K562 (cell line): Measurements from ENCODE around the gene FAM78B. TPM values are rescaled to one million over a fixed set of nuclear protein-coding genes. Genes with fewer than 3 reads are reported as not detected.

Source experiments
- ATAC-seq: fragments of 200-7000 bp; cut with Tn5 transposase; 3 replicates; pipeline ENCODE4 v1.9.1; 2020; ENCODE audit warnings: moderate library complexity
- BruUV-seq: library from RNA; stranded (reverse); fragments of 400-500 nt; replicated peaks from 2 replicates; lab custom pipeline; 2021; lab: Mats Ljungman, UMichigan
- CTCF ChIA-PET: fragments of 300-600 bp; formaldehyde crosslinking; extraction: SDS; loops from one replicate; lab custom pipeline; 2021; ENCODE audit warnings: low intra/inter-chr PET ratio; lab: Yijun Ruan, JAX
- POLR2A ChIA-PET: fragments of 300-600, 350-650 bp; sonication (Branson Sonifier 250); formaldehyde crosslinking; extraction: SDS; loops from one replicate; lab custom pipeline; 2021; ENCODE audit warnings: antibody characterized with exemption, inconsistent platforms; lab: Yijun Ruan, JAX
- DNase-seq, 4 experiments: peaks; one replicate each; pipeline versions ENCODE4 v3.0.0 to v3.0.0-alpha.2; 2011 to 2018; ENCODE audit warnings: low spot score in 3 of 4, mixed read lengths in 3 of 4; ENCODE audit errors: extremely low read depth in 1 of 4
- FAIRE-seq: peaks from 2 replicates; lab custom pipeline; 2011; peaks lifted over from hg19 to GRCh38; lab: Jason Lieb, UNC
- H2AFZ ChIP-seq: 2 replicates; pipeline ENCODE4 v1.6.0; 2011; ENCODE audit warnings: low read depth, low read length, control low read depth, inconsistent platforms
- H3K27ac ChIP-seq: fragments of 200-600 bp; 3 replicates; pipeline ENCODE4 v1.8.0; 2011; ENCODE audit warnings: low read depth, mild to moderate bottlenecking, control low read depth, inconsistent platforms, low read length, moderate library complexity, mixed read lengths; ENCODE audit errors: extremely low read depth
- H3K27me3 ChIP-seq, 2 experiments: fragments of 300-600 bp in 1 of 2; 2 replicates in 1 of 2; 3 replicates in 1 of 2; pipeline versions ENCODE4 v1.6.0 to v1.8.0; 2011; ENCODE audit warnings: inconsistent platforms in 2 of 2, low read length in 2 of 2, mild to moderate bottlenecking in 1 of 2, mixed read lengths in 1 of 2, moderate library complexity in 1 of 2; ENCODE audit not compliant: control insufficient read depth in 2 of 2, insufficient read depth in 2 of 2
- H3K36me3 ChIP-seq: fragments of 300-600 bp; 3 replicates; pipeline ENCODE4 v1.8.0; 2011; ENCODE audit warnings: mild to moderate bottlenecking, low read length, inconsistent platforms; ENCODE audit not compliant: control insufficient read depth, insufficient read depth
- H3K4me1 ChIP-seq, 2 experiments: fragments of 200-600 bp in 1 of 2; replicated peaks in 1 of 2; 2 replicates in 1 of 2; 3 replicates in 1 of 2; pipeline versions ENCODE4 v1.5.1 to v1.8.0; 2011; ENCODE audit warnings: inconsistent platforms in 2 of 2, low read length in 2 of 2, mild to moderate bottlenecking in 1 of 2, mixed read lengths in 1 of 2, moderate library complexity in 1 of 2; ENCODE audit not compliant: control insufficient read depth in 2 of 2, insufficient read depth in 2 of 2
- H3K4me2 ChIP-seq: 2 replicates; pipeline ENCODE4 v1.6.1; 2011; ENCODE audit warnings: low read length, control low read depth, inconsistent platforms, mixed read lengths; ENCODE audit not compliant: insufficient read depth
- H3K4me3 ChIP-seq: fragments of 200-600 bp; sonication (generic), shearing (Covaris generic); 2 replicates; pipeline ENCODE4 v1.5.1; 2016; ENCODE audit warnings: control low read depth, inconsistent platforms
- H3K79me2 ChIP-seq: fragments of 200-600 bp; 3 replicates; pipeline ENCODE4 v1.8.0; 2011; ENCODE audit warnings: low read length, inconsistent platforms; ENCODE audit not compliant: control insufficient read depth, insufficient read depth
- H3K9ac ChIP-seq, 2 experiments: 2 replicates each; pipeline versions ENCODE4 v1.6.0 to v1.6.1; 2011; ENCODE audit warnings: low read depth in 2 of 2, low read length in 2 of 2, control low read depth in 1 of 2, inconsistent platforms in 1 of 2, mild to moderate bottlenecking in 1 of 2, mixed read lengths in 1 of 2; ENCODE audit not compliant: insufficient read depth in 1 of 2
- H3K9me1 ChIP-seq: one replicate; pipeline ENCODE4 v1.6.0; 2011; ENCODE audit warnings: inconsistent platforms, mild to moderate bottlenecking, low read length, moderate library complexity; ENCODE audit not compliant: control insufficient read depth, insufficient read depth
- H3K9me3 ChIP-seq: replicated peaks from 2 replicates; pipeline ENCODE4 v1.5.1; 2011; ENCODE audit warnings: low read depth, low read length, inconsistent platforms; ENCODE audit not compliant: control insufficient read depth, insufficient read depth
- H4K20me1 ChIP-seq: replicated peaks from 2 replicates; pipeline ENCODE4 v1.6.1; 2011; ENCODE audit warnings: low read length, inconsistent platforms, mixed read lengths; ENCODE audit not compliant: control insufficient read depth, insufficient read depth
- ATF1 ChIP-seq, 2 experiments: fragments of 450-650 bp in 1 of 2; IDR thresholded peaks; 2 replicates each; pipeline ENCODE4 v1.6.1; 2016; ENCODE audit warnings: missing compliant biosample characterization in 1 of 2, missing genetic modification characterization in 1 of 2
- CBFA2T3 ChIP-seq: fragments of 450-650 bp; IDR thresholded peaks from 2 replicates; pipeline ENCODE4 v1.6.1; 2017
- CBX2 ChIP-seq: fragments of 200-600 bp; sonication (generic); IDR thresholded peaks from one replicate; pipeline ENCODE4 v1.6.1; 2012; ENCODE audit warnings: mild to moderate bottlenecking, low read length, inconsistent platforms; ENCODE audit not compliant: insufficient read depth, poor library complexity, severe bottlenecking
- CEBPB ChIP-seq: fragments of 450-650 bp; IDR thresholded peaks from 2 replicates; pipeline ENCODE4 v1.6.1; 2016; ENCODE audit warnings: missing genetic modification characterization, missing compliant biosample characterization
- DDX20 ChIP-seq: fragments of 450-650 bp; IDR thresholded peaks from 2 replicates; pipeline ENCODE4 v1.6.1; 2016; ENCODE audit warnings: missing genetic modification characterization, low read depth, mild to moderate bottlenecking, missing compliant biosample characterization, moderate library complexity
- ETV5 ChIP-seq: sonication (generic); formaldehyde crosslinking; IDR thresholded peaks from 2 replicates; pipeline ENCODE4 v1.4.0; 2020; ENCODE audit warnings: low read depth, mild to moderate bottlenecking, missing genetic modification reagents
- FOXJ3 ChIP-seq: sonication (generic); formaldehyde crosslinking; IDR thresholded peaks from 2 replicates; pipeline ENCODE4 v1.4.0; 2020; ENCODE audit warnings: mild to moderate bottlenecking, missing genetic modification reagents
- FOXP1 ChIP-seq: sonication (generic); formaldehyde crosslinking; IDR thresholded peaks from 2 replicates; pipeline ENCODE4 v1.8.0; 2022; ENCODE audit warnings: mild to moderate bottlenecking, missing genetic modification reagents
- KHSRP ChIP-seq: fragments of 450-650 bp; IDR thresholded peaks from 2 replicates; pipeline ENCODE4 v1.6.1; 2017
- MCM2 ChIP-seq: fragments of 450-650 bp; IDR thresholded peaks from 2 replicates; pipeline ENCODE4 v1.6.1; 2017; ENCODE audit warnings: low read depth, mild to moderate bottlenecking
- MEF2D ChIP-seq: conservative IDR thresholded peaks from 2 replicates; pipeline ENCODE4 v1.6.1; 2016; ENCODE audit warnings: low read depth, missing genetic modification characterization, missing compliant biosample characterization
- MTF1 ChIP-seq: fragments of 250-450 bp; sonication (Bioruptor Pico); IDR thresholded peaks from 2 replicates; pipeline ENCODE4 v1.9.0; 2021; ENCODE audit warnings: moderate library complexity, mild to moderate bottlenecking, inconsistent platforms, borderline replicate concordance
- USF2 ChIP-seq: sonication (generic); formaldehyde crosslinking; IDR thresholded peaks from 2 replicates; pipeline ENCODE4 v1.5.0; 2020; ENCODE audit warnings: missing genetic modification reagents
- YBX1 ChIP-seq: fragments of 450-650 bp; IDR thresholded peaks from 2 replicates; pipeline ENCODE4 v1.7.1; 2016; ENCODE audit warnings: mild to moderate bottlenecking
- ZNF277 ChIP-seq: fragments of 250-450 bp; sonication (Bioruptor Pico); IDR thresholded peaks from 2 replicates; pipeline ENCODE4 v1.8.0; 2022; ENCODE audit warnings: inconsistent platforms, mild to moderate bottlenecking, moderate library complexity, borderline replicate concordance
- ZNF41 ChIP-seq: fragments of 250-450 bp; sonication (Bioruptor Pico); conservative IDR thresholded peaks from 2 replicates; pipeline ENCODE4 v1.4.0; 2020; ENCODE audit warnings: mild to moderate bottlenecking
- ZNF431 ChIP-seq: sonication (generic); formaldehyde crosslinking; IDR thresholded peaks from 2 replicates; pipeline ENCODE4 v1.8.0; 2022; ENCODE audit warnings: mild to moderate bottlenecking, missing genetic modification reagents
- ZNF764 ChIP-seq: fragments of 250-450 bp; sonication (Bioruptor Pico); IDR thresholded peaks from 2 replicates; pipeline ENCODE4 v1.4.0; 2020; ENCODE audit warnings: low read depth, mild to moderate bottlenecking, moderate library complexity
- WGBS: fragments of 100-300 bp; shearing (Covaris generic); methylation state at CpG from one replicate; pipeline ENCODE4 v1.1.6; 2016; ENCODE audit warnings: low coverage, mixed read lengths; ENCODE audit not compliant: insufficient coverage; ENCODE audit errors: missing lambda C conversion rate; 5-methylcytosine and 5-hydroxymethylcytosine counted together
- in situ Hi-C: fragments of 300-500 bp; cut with MboI; formaldehyde crosslinking; loops from 4 replicates; pipeline ENCODE4 v1.15.0; 2018; ENCODE audit warnings: inconsistent platforms, mixed read lengths
- intact Hi-C: fragments of 100-400 bp; cut with micrococcal nuclease; formaldehyde crosslinking; loops from 2 replicates; pipeline ENCODE4 v1.14.2; 2022
- polyA plus RNA-seq, 8 experiments: library from polyadenylated mRNA; depleted of rRNA in 4 of 8; stranded (reverse) in 5 of 8; unstranded in 3 of 8; fragments of >200 nt; fragmentation: Nextera tagmentation in 2 of 8; fragmentation: Illumina TruSeq in 1 of 8; extraction: Ambion mirVana in 2 of 8; extraction: Trizol in 1 of 8; gene quantifications; 2 replicates each; pipeline versions ENCODE4 v1.2.1 to v1.2.3, GENCODE V29; 2011 to 2014; ENCODE audit warnings: inconsistent platforms in 1 of 8, missing spikeins in 1 of 8
- total RNA-seq, 7 experiments: library from RNA; depleted of rRNA in 6 of 7; stranded (reverse); fragments of >200 nt in 6 of 7; fragmentation: Illumina TruSeq in 2 of 7; extraction: Trizol in 2 of 7; gene quantifications; 2 replicates each; pipeline versions ENCODE4 v1.2.1 to v1.2.3, GENCODE V29; 2011 to 2021; ENCODE audit warnings: low replicate concordance in 1 of 7
- TF ChIP-seq, protein P1 (sequence below): fragments of 450-650 bp; IDR thresholded peaks from 2 replicates; pipeline ENCODE4 v1.7.0; 2016; ENCODE audit warnings: borderline replicate concordance

Gene FAM78B
- total and polyA plus RNA-seq, 9 of the 15 experiments (the other 6 are each of a cell fraction or from before 2014, with no cell fraction given) = 0.04 to 0.43 (median 0.29) TPM; not detected in 1

DNA sequence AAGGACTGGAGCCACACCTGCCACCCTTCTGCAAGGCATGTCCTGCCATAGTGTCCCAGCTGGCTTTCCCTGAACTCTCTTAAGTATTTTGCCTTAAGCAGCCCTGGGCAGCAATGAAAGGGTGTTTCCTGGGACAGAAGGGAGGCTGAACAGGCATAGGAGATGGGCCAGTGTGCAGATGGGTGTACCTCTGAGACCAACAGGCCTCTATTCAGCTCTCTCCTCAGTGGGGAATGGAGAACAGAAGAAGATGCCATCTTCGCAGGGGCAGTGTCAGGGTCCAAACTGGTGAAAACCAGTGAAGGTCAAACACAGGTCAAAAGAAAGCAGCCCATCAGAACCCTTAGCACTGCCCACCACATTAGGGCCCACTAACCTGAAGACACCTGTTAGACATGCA is 53.2 kb downstream of the FAM78B start (continued):
- TF ChIP-seq CEBPB (tag) (no peak), CBFA2T3 (no peak)

DNA sequence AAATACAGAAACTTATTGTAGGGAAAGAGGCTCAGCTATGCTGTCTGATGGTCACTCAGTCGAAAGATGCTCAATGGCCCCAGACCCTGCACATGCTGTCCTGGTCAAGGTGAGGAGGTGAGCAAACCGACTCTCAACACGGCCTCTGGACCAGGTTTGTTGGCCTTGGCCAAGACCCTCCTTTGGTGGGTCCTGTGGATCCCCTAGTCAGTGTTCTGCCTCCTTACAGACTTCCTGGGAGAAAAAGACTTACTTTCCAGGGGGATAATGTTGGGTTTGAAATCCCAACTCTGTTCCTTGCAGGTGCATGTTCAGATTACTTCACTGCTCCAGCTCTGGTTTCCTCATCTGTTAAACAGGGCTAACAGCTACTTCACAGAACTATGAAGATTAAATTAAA is 53.8 kb downstream of the FAM78B start:
- no peaks in the 10 kb centered on the region for H3K36me3 ChIP-seq
- H3K79me2 ChIP-seq = no peaks in the 10 kb centered on the region
- no peaks in the 10 kb centered on the region for H3K4me1 ChIP-seq
- no peaks in the 10 kb centered on the region for H3K9me1 ChIP-seq
- BruUV-seq = no TSS peak
- H3K27me3 ChIP-seq = no peaks in the 10 kb centered on the region; a peak in 1 of 5 replicates
- no peak overlapping the region for H3K27ac ChIP-seq
- H3K4me3 ChIP-seq = no peak overlapping the region
- H4K20me1 ChIP-seq = no peaks in the 10 kb centered on the region
- no peak for TF ChIP-seq ZNF277
- TF ChIP-seq ATF1 (CRISPR knock-in tag; IDR thresholded peaks at IDR 0.05) = no peak
- no peak for TF ChIP-seq ATF1 (tag; IDR thresholded peaks at IDR 0.05)
- TF ChIP-seq MEF2D = no peak
- no peak for TF ChIP-seq DDX20 (tag)
- TF ChIP-seq ZNF431 (CRISPR knock-in tag) = no peak
- TF ChIP-seq ZNF41 (CRISPR knock-in tag) = no peak
- TF ChIP-seq KHSRP = no peak
- TF ChIP-seq ETV5 (CRISPR knock-in tag) = no peak
- no peak for TF ChIP-seq ZNF764 (CRISPR knock-in tag)
- no peak for TF ChIP-seq MTF1
- no peak for TF ChIP-seq USF2 (CRISPR knock-in tag)
- TF ChIP-seq, protein P1, sequence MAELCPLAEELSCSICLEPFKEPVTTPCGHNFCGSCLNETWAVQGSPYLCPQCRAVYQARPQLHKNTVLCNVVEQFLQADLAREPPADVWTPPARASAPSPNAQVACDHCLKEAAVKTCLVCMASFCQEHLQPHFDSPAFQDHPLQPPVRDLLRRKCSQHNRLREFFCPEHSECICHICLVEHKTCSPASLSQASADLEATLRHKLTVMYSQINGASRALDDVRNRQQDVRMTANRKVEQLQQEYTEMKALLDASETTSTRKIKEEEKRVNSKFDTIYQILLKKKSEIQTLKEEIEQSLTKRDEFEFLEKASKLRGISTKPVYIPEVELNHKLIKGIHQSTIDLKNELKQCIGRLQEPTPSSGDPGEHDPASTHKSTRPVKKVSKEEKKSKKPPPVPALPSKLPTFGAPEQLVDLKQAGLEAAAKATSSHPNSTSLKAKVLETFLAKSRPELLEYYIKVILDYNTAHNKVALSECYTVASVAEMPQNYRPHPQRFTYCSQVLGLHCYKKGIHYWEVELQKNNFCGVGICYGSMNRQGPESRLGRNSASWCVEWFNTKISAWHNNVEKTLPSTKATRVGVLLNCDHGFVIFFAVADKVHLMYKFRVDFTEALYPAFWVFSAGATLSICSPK = no peak
- no peak for TF ChIP-seq FOXP1 (CRISPR knock-in tag)
- TF ChIP-seq MCM2 = no peak
- no peak for TF ChIP-seq FOXJ3 (CRISPR knock-in tag)
- TF ChIP-seq YBX1 = no peak
- TF ChIP-seq CBX2 = no peak
- no peak for DNase-seq
- ATAC-seq = no peak
- H3K4me2 ChIP-seq = no peak overlapping the region
- intact Hi-C loops = no loop called here
- no peak overlapping the region for H3K9ac ChIP-seq
- H2AFZ ChIP-seq = no peak overlapping the region
- POLR2A ChIA-PET = interaction anchor here (1.4 kb wide), 1 partner anchor 11 kb away, joined by 5 read pairs; no protein-coding TSS in a partner anchor
- H3K9me3 ChIP-seq = no peaks in the 10 kb centered on the region
- WGBS = 0% methylated on average over 3 of the region's 3 CpGs
- CTCF ChIA-PET = no interaction called here
- no peak for FAIRE-seq
- in situ Hi-C loops = no loop called here
